Measurements from ENCODE around the gene OR6M1. TPM values are rescaled to one million over a fixed set of nuclear protein-coding genes. Genes with fewer than 3 reads are reported as not detected.

OR6M1 gene
- total RNA-seq, 2 donors from 2014 or later = not detected

GRCh38 chr11:123755813-123756212 lies 50.3 kb downstream of the OR6M1 start:
- H3K36me3 ChIP-seq (ENCODE audit: control insufficient read depth, insufficient read depth, low read length) = no peaks in the 10 kb centered on the region
- no peaks in the 10 kb centered on the region for H3K4me1 ChIP-seq (ENCODE audit: control insufficient read depth, insufficient read depth, low read length)
- no peak for TF ChIP-seq CTCF (conservative IDR thresholded peaks at IDR 0.05)
- no peak overlapping the region for H3K4me3 ChIP-seq (ENCODE audit: low read length)
- peaks cover 4% of the 10 kb centered on the region for H3K27me3 Mint-ChIP-seq (ENCODE audit: insufficient read depth)
- no peak overlapping the region for H3K4me3 Mint-ChIP-seq
- H3K27me3 ChIP-seq (ENCODE audit: control insufficient read depth, insufficient read depth, low read length, poor library complexity, severe bottlenecking) = no peaks in the 10 kb centered on the region
- peaks cover 13% of the 10 kb centered on the region for H3K9me3 ChIP-seq (ENCODE audit: control insufficient read depth, low read length)
- peaks cover 9% of the 10 kb centered on the region for H3K36me3 Mint-ChIP-seq (ENCODE audit: low read depth)
- H3K4me1 Mint-ChIP-seq = peaks cover 8% of the 10 kb centered on the region
- no peak overlapping the region for H3K27ac ChIP-seq (ENCODE audit: low read depth, low read length)
- DNase-seq = no peak
- H3K9me3 Mint-ChIP-seq = peaks cover 18% of the 10 kb centered on the region
- 83 to 95% methylated on average over 1 of the region's 3 CpGs for WGBS, 2 experiments (ENCODE audit: insufficient coverage in 1 of 2, insufficient read length in 1 of 2)
- H3K9ac ChIP-seq (ENCODE audit: extremely low read depth, low read length, poor library complexity, severe bottlenecking) = no peak overlapping the region
- no peak overlapping the region for H3K27ac Mint-ChIP-seq

Other genes starting within 250 kb of the OR6M1 start
- gene SCN3B, start 151.7 kb downstream of the OR6M1 start, total RNA-seq = under 1 TPM; 0.51 to 0.90 TPM
- gene ZNF202, start 64.7 kb downstream of the OR6M1 start, total RNA-seq = 10 to 100 TPM; 25.0 to 28.8 TPM
- not detected for gene OR6X1, start 51.8 kb downstream of the OR6M1 start, total RNA-seq
- gene TMEM225, start 79.3 kb upstream of the OR6M1 start, total RNA-seq = not detected
- gene OR8D4, start 95.8 kb upstream of the OR6M1 start, total RNA-seq = under 1 TPM in 1 of 2 donors, not detected in 1; 0.13 TPM
- under 1 TPM in 1 of 2 donors, not detected in 1; 0.24 TPM for gene OR4D5, start 133.3 kb upstream of the OR6M1 start, total RNA-seq
- gene OR6T1, start 137.5 kb upstream of the OR6M1 start, total RNA-seq = not detected
- gene OR10S1, start 171.4 kb upstream of the OR6M1 start, total RNA-seq = not detected
- gene OR10G6, start 188.8 kb upstream of the OR6M1 start, total RNA-seq = not detected
- gene OR10G4, start 206.6 kb upstream of the OR6M1 start, total RNA-seq = not detected
- gene OR10G9, start 216.7 kb upstream of the OR6M1 start, total RNA-seq = not detected
- not detected for gene OR10G8, start 220.4 kb upstream of the OR6M1 start, total RNA-seq
- gene OR10G7, start 235.0 kb upstream of the OR6M1 start, total RNA-seq = not detected